ENCODE measurements around the gene MED15.

DNA sequence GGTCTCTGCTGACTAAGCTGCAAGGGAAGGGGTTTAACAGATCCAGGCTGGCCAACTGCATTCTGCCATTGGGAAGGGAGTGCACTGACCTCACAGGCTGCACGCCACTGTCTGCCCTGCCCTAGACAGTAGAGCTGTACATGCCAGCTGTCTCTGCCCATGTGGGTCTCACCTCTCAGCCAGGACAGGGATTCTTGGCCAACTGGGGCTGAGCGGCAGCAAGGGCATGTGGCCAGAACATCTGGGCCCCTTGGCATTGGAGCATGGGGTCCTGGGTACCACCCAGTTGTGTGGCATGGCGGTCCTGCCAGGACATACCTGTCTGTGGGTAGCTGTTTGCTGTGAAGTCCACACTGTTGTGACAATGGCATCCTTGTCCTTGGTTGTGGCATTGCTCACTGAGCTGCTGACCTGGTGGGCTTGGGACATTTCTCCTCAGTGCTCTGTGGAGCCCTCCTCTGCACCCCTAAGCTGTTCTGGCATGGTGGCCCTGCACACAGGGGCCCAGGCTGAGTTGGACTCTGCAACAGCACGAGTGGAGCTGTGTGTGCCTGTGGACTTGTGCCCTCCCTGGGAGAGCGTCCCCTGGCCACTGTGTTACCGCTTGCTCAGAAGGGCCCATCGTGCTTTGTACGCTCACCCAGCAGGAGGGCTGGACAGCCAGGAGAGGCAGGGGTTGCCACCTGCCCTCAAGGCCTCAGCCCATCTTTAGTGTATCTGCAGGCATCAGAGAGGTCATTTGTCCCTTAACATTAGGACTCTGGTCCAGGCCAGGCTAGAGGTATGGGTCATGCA lies 46.7 kb downstream of the MED15 start:
- TF ChIP-seq POLR2AphosphoS5 (IDR thresholded peaks at IDR 0.05): no peak
- TF ChIP-seq, protein P1, sequence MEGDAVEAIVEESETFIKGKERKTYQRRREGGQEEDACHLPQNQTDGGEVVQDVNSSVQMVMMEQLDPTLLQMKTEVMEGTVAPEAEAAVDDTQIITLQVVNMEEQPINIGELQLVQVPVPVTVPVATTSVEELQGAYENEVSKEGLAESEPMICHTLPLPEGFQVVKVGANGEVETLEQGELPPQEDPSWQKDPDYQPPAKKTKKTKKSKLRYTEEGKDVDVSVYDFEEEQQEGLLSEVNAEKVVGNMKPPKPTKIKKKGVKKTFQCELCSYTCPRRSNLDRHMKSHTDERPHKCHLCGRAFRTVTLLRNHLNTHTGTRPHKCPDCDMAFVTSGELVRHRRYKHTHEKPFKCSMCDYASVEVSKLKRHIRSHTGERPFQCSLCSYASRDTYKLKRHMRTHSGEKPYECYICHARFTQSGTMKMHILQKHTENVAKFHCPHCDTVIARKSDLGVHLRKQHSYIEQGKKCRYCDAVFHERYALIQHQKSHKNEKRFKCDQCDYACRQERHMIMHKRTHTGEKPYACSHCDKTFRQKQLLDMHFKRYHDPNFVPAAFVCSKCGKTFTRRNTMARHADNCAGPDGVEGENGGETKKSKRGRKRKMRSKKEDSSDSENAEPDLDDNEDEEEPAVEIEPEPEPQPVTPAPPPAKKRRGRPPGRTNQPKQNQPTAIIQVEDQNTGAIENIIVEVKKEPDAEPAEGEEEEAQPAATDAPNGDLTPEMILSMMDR (IDR thresholded peaks at IDR 0.05): no peak
